Measurements from ENCODE around the gene TSPAN4.

The TSPAN4 gene

GRCh38 chr11:800473-800872, 42.2 kb upstream of the TSPAN4 start:
- TF ChIP-seq CTCF (IDR thresholded peaks at IDR 0.05; ENCODE audit: low read length, missing control alignments), result no peak
- no peak for DNase-seq (ENCODE audit: low read depth)
- no peak overlapping the region for H3K4me3 ChIP-seq (replicated peaks; ENCODE audit: low read depth, low read length)

GRCh38 chr11:801097-801780, 41.4 kb upstream of the TSPAN4 start:
- H3K4me3 ChIP-seq (replicated peaks; ENCODE audit: low read depth, low read length), result no peak overlapping the region
- no peak for TF ChIP-seq CTCF (IDR thresholded peaks at IDR 0.05; ENCODE audit: low read length, missing control alignments)
- DNase-seq (ENCODE audit: low read depth), result no peak

- no peak for TF ChIP-seq CTCF (IDR thresholded peaks at IDR 0.05; ENCODE audit: low read length, missing control alignments)
- no peak overlapping the region for H3K4me3 ChIP-seq (replicated peaks; ENCODE audit: low read depth, low read length)
Observed at GRCh38 chr11:802018-802617, 40.5 kb upstream of the TSPAN4 start.

GRCh38 chr11:802693-803466, 39.8 kb upstream of the TSPAN4 start:
- no peak for TF ChIP-seq CTCF (IDR thresholded peaks at IDR 0.05; ENCODE audit: low read length, missing control alignments)
- DNase-seq (ENCODE audit: low read depth), result no peak
- H3K4me3 ChIP-seq (replicated peaks; ENCODE audit: low read depth, low read length), result no peak overlapping the region

More at GRCh38 chr11:802018-802617, 40.5 kb upstream of the TSPAN4 start:
- no peak for DNase-seq (ENCODE audit: low read depth)

GRCh38 chr11:803467-803742, 39.2 kb upstream of the TSPAN4 start:
- no peak for TF ChIP-seq CTCF (IDR thresholded peaks at IDR 0.05; ENCODE audit: low read length, missing control alignments)
- no peak overlapping the region for H3K4me3 ChIP-seq (replicated peaks; ENCODE audit: low read depth, low read length)
- DNase-seq (ENCODE audit: low read depth), result no peak

GRCh38 chr11:803770-804598, 38.7 kb upstream of the TSPAN4 start:
- DNase-seq (ENCODE audit: low read depth), result no peak

More at GRCh38 chr11:803770-804598, 38.7 kb upstream of the TSPAN4 start:
- TF ChIP-seq CTCF (IDR thresholded peaks at IDR 0.05; ENCODE audit: low read length, missing control alignments), result no peak
- H3K4me3 ChIP-seq (replicated peaks; ENCODE audit: low read depth, low read length), result peak overlapping the region; percentile 58
